Measurements from ENCODE around the gene SLAMF7. TPM values are rescaled to one million over a fixed set of nuclear protein-coding genes. Genes with fewer than 3 reads are reported as not detected.

The SLAMF7 gene
- total and polyA plus RNA-seq, 10 of the 15 experiments (the other 5 are each of a cell fraction or from before 2014, with no cell fraction given), result 66.6 to 284 (median 108) TPM

DNA sequence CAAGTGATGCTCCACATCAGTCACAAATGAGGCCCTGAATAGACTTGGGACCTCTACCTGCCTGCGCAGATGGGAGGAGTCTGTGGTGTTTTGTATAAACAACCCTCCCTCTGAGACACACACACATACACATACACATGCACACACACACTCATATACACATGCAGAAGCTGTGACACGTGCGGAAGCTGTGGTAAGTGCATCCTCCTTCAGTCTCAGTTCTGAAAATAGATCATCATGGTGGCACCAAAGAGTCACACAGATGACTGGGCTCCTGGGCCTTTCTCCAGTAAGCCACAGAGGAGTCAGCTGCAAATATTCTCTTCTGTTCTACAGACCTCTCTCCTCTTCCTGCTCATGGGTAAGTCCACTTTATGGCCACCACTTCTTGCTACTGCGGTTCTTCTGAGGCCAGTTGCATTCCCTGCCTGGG lies 56.9 kb downstream of the SLAMF7 start, which contains the start of gene LY9 (continued):
- no peak for TF ChIP-seq SIX5 (IDR thresholded peaks at IDR 0.05; ENCODE audit: low read depth, low read length, severe bottlenecking)
- TF ChIP-seq CHD2 (IDR thresholded peaks at IDR 0.05; ENCODE audit: borderline replicate concordance, low read depth, low read length), result peak; percentile 80; the same call in 1 of the 2 replicates
- TF ChIP-seq YY1 (IDR thresholded peaks at IDR 0.05; ENCODE audit: low read depth, low read length), result peak; percentile 91
- TF ChIP-seq, protein P1, sequence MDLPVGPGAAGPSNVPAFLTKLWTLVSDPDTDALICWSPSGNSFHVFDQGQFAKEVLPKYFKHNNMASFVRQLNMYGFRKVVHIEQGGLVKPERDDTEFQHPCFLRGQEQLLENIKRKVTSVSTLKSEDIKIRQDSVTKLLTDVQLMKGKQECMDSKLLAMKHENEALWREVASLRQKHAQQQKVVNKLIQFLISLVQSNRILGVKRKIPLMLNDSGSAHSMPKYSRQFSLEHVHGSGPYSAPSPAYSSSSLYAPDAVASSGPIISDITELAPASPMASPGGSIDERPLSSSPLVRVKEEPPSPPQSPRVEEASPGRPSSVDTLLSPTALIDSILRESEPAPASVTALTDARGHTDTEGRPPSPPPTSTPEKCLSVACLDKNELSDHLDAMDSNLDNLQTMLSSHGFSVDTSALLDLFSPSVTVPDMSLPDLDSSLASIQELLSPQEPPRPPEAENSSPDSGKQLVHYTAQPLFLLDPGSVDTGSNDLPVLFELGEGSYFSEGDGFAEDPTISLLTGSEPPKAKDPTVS (IDR thresholded peaks at IDR 0.05; ENCODE audit: low read depth, low read length), result no peak
- TF ChIP-seq, protein P2, sequence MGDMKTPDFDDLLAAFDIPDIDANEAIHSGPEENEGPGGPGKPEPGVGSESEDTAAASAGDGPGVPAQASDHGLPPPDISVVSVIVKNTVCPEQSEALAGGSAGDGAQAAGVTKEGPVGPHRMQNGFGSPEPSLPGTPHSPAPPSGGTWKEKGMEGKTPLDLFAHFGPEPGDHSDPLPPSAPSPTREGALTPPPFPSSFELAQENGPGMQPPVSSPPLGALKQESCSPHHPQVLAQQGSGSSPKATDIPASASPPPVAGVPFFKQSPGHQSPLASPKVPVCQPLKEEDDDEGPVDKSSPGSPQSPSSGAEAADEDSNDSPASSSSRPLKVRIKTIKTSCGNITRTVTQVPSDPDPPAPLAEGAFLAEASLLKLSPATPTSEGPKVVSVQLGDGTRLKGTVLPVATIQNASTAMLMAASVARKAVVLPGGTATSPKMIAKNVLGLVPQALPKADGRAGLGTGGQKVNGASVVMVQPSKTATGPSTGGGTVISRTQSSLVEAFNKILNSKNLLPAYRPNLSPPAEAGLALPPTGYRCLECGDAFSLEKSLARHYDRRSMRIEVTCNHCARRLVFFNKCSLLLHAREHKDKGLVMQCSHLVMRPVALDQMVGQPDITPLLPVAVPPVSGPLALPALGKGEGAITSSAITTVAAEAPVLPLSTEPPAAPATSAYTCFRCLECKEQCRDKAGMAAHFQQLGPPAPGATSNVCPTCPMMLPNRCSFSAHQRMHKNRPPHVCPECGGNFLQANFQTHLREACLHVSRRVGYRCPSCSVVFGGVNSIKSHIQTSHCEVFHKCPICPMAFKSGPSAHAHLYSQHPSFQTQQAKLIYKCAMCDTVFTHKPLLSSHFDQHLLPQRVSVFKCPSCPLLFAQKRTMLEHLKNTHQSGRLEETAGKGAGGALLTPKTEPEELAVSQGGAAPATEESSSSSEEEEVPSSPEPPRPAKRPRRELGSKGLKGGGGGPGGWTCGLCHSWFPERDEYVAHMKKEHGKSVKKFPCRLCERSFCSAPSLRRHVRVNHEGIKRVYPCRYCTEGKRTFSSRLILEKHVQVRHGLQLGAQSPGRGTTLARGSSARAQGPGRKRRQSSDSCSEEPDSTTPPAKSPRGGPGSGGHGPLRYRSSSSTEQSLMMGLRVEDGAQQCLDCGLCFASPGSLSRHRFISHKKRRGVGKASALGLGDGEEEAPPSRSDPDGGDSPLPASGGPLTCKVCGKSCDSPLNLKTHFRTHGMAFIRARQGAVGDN (IDR thresholded peaks at IDR 0.05), result peak; percentile 80; the same call in 1 of the 2 replicates
- no peak for TF ChIP-seq SMAD5 (IDR thresholded peaks at IDR 0.05; ENCODE audit: low read depth)
- TF ChIP-seq, protein P3, sequence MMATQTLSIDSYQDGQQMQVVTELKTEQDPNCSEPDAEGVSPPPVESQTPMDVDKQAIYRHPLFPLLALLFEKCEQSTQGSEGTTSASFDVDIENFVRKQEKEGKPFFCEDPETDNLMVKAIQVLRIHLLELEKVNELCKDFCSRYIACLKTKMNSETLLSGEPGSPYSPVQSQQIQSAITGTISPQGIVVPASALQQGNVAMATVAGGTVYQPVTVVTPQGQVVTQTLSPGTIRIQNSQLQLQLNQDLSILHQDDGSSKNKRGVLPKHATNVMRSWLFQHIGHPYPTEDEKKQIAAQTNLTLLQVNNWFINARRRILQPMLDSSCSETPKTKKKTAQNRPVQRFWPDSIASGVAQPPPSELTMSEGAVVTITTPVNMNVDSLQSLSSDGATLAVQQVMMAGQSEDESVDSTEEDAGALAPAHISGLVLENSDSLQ (IDR thresholded peaks at IDR 0.05), result peak; percentile 57; the same call in 1 of the 2 replicates
- TF ChIP-seq MYB (IDR thresholded peaks at IDR 0.05; ENCODE audit: borderline replicate concordance, low read depth, low read length), result no peak
- TF ChIP-seq ZNF622 (IDR thresholded peaks at IDR 0.05), result no peak
- TF ChIP-seq POLR2AphosphoS5 (IDR thresholded peaks at IDR 0.05; ENCODE audit: low read length), result peak; percentile 82
- 0 out of 2 replicates have a peak, but pooled peaks have one; percentile 24 for TF ChIP-seq ZNF207 (IDR thresholded peaks at IDR 0.05; ENCODE audit: borderline replicate concordance)
- TF ChIP-seq, protein P4, sequence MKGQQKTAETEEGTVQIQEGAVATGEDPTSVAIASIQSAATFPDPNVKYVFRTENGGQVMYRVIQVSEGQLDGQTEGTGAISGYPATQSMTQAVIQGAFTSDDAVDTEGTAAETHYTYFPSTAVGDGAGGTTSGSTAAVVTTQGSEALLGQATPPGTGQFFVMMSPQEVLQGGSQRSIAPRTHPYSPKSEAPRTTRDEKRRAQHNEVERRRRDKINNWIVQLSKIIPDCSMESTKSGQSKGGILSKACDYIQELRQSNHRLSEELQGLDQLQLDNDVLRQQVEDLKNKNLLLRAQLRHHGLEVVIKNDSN (IDR thresholded peaks at IDR 0.05; ENCODE audit: borderline replicate concordance, extremely low read length, insufficient read depth, low read depth, low read length), result peak; percentile 49
- no peak for TF ChIP-seq JUND (IDR thresholded peaks at IDR 0.05; ENCODE audit: low read depth, low read length)
- TF ChIP-seq SP1 (IDR thresholded peaks at IDR 0.05; ENCODE audit: low read depth, low read length), result peak; percentile 80
- TF ChIP-seq SUPT20H (IDR thresholded peaks at IDR 0.05; ENCODE audit: borderline replicate concordance, control insufficient read depth, low read depth, low read length), result no peak
- peak; percentile 83 for TF ChIP-seq TARDBP (IDR thresholded peaks at IDR 0.05; ENCODE audit: borderline replicate concordance)
- TF ChIP-seq LARP7 (IDR thresholded peaks at IDR 0.05), result 0 out of 2 replicates have a peak, but pooled peaks have one; percentile 44
- TF ChIP-seq NRF1 (conservative IDR thresholded peaks at IDR 0.05; ENCODE audit: low read depth, low read length), result no peak; the same call in 1 of the 2 replicates
- TF ChIP-seq BACH1 (IDR thresholded peaks at IDR 0.05; ENCODE audit: borderline replicate concordance), result peak; percentile 91

All from GM12878 (cell line).